Keratinocyte (primary cell): Measurements from ENCODE around the gene MRPS5. TPM values are rescaled to one million over a fixed set of nuclear protein-coding genes. Genes with fewer than 3 reads are reported as not detected.

Experiments
- DNase-seq: peaks from one replicate; pipeline ENCODE4 v3.0.0-alpha.2; 2011; ENCODE audit warnings: low read depth, missing footprints, low spot score
- FAIRE-seq: peaks from 2 replicates; lab custom pipeline; 2011; peaks lifted over from hg19 to GRCh38; lab: Jason Lieb, UNC
- H2AFZ ChIP-seq: 2 replicates; pipeline ENCODE4 v1.6.0; 2012; ENCODE audit warnings: low read length, control low read depth, inconsistent platforms; ENCODE audit not compliant: control insufficient read depth
- H3K27ac ChIP-seq: 2 replicates; pipeline ENCODE4 v1.5.1; 2011; ENCODE audit warnings: low read length; ENCODE audit not compliant: control insufficient read depth, insufficient read depth
- H3K27me3 ChIP-seq: 3 replicates; pipeline ENCODE4 v1.6.0; 2011; ENCODE audit warnings: low read length; ENCODE audit not compliant: control insufficient read depth, insufficient read depth; ENCODE audit errors: extremely low read depth
- H3K36me3 ChIP-seq, 2 experiments: 2 replicates in 1 of 2; 3 replicates in 1 of 2; pipeline ENCODE4 v1.5.1; 2011; ENCODE audit warnings: low read length in 2 of 2, mild to moderate bottlenecking in 1 of 2; ENCODE audit not compliant: control insufficient read depth in 2 of 2, insufficient read depth in 2 of 2; ENCODE audit errors: extremely low read depth in 1 of 2
- H3K4me1 ChIP-seq: 3 replicates; pipeline ENCODE4 v1.5.1; 2011; ENCODE audit warnings: low read length; ENCODE audit not compliant: control insufficient read depth, insufficient read depth; ENCODE audit errors: extremely low read depth
- H3K4me2 ChIP-seq: 3 replicates; pipeline ENCODE4 v1.6.0; 2011; ENCODE audit warnings: low read depth, low read length; ENCODE audit not compliant: control insufficient read depth, insufficient read depth; ENCODE audit errors: extremely low read depth
- H3K4me3 ChIP-seq, 3 experiments: fragments of 200-600 bp in 1 of 3; sonication (generic) in 1 of 3; 2 replicates in 2 of 3; 3 replicates in 1 of 3; pipeline ENCODE4 v1.5.1; 2011 to 2016; ENCODE audit warnings: low read length in 3 of 3, mild to moderate bottlenecking in 3 of 3, control low read depth in 2 of 3, inconsistent platforms in 1 of 3, low read depth in 1 of 3, mixed read lengths in 1 of 3, mixed run types in 1 of 3, moderate library complexity in 1 of 3; ENCODE audit not compliant: control insufficient read depth in 2 of 3, insufficient read depth in 2 of 3; ENCODE audit errors: extremely low read depth in 1 of 3
- H3K79me2 ChIP-seq: 2 replicates; pipeline ENCODE4 v1.6.0; 2012; ENCODE audit warnings: low read length; ENCODE audit not compliant: control insufficient read depth, insufficient read depth
- H3K9ac ChIP-seq: 3 replicates; pipeline ENCODE4 v1.6.0; 2011; ENCODE audit warnings: low read length; ENCODE audit not compliant: control insufficient read depth, insufficient read depth; ENCODE audit errors: extremely low read depth
- H3K9me1 ChIP-seq: 3 replicates; pipeline ENCODE4 v1.6.0; 2011; ENCODE audit warnings: low read length; ENCODE audit not compliant: control insufficient read depth, insufficient read depth; ENCODE audit errors: extremely low read depth
- H3K9me3 ChIP-seq: 2 replicates; pipeline ENCODE4 v1.5.1; 2012; ENCODE audit warnings: low read depth, low read length; ENCODE audit not compliant: control insufficient read depth
- H4K20me1 ChIP-seq: 3 replicates; pipeline ENCODE4 v1.6.0; 2011; ENCODE audit warnings: low read length; ENCODE audit not compliant: control insufficient read depth, insufficient read depth; ENCODE audit errors: extremely low read depth
- EZH2 ChIP-seq: IDR thresholded peaks from one replicate; pipeline ENCODE4 v1.6.1; 2012; ENCODE audit warnings: inconsistent platforms, mild to moderate bottlenecking, low read length, moderate library complexity
- dilution Hi-C: fragments of 300-500 bp; cut with MboI; formaldehyde crosslinking; loops from one replicate; pipeline ENCODE4 v1.7.0; 2020; ENCODE audit warnings: low sequenced_read_pairs; ENCODE audit not compliant: extremely low pct_ligation_motif_present
- polyA plus RNA-seq, 5 experiments: library from polyadenylated mRNA; depleted of rRNA in 3 of 5; stranded (reverse) in 3 of 5; stranded (forward) in 1 of 5; unstranded in 1 of 5; fragments of >200 nt; gene quantifications; 1 replicate in 1 of 5; 2 replicates in 3 of 5; 3 replicates in 1 of 5; pipeline versions ENCODE4 v1.2.1 to v1.2.3, GENCODE V29; 2011 to 2012; ENCODE audit warnings: missing spikeins in 2 of 5, low read depth in 1 of 5, low replicate concordance in 1 of 5
- TF ChIP-seq, protein P1 (sequence below), 3 experiments: IDR thresholded peaks in 1 of 3; conservative IDR thresholded peaks in 1 of 3; optimal IDR thresholded peaks in 1 of 3; 2 replicates in 2 of 3; 3 replicates in 1 of 3; pipeline versions ENCODE3 to v1.5.1; 2011; ENCODE audit warnings: low read length in 3 of 3, mild to moderate bottlenecking in 3 of 3, moderate library complexity in 2 of 3, control low read depth in 1 of 3, inconsistent platforms in 1 of 3; ENCODE audit not compliant: insufficient read depth in 2 of 3; ENCODE audit errors: extremely low read depth in 1 of 3

Gene MRPS5
- polyA plus RNA-seq, 1 donor (not counting 4 experiments of a cell fraction or from before 2014, with no cell fraction given): 64.9 TPM

DNA sequence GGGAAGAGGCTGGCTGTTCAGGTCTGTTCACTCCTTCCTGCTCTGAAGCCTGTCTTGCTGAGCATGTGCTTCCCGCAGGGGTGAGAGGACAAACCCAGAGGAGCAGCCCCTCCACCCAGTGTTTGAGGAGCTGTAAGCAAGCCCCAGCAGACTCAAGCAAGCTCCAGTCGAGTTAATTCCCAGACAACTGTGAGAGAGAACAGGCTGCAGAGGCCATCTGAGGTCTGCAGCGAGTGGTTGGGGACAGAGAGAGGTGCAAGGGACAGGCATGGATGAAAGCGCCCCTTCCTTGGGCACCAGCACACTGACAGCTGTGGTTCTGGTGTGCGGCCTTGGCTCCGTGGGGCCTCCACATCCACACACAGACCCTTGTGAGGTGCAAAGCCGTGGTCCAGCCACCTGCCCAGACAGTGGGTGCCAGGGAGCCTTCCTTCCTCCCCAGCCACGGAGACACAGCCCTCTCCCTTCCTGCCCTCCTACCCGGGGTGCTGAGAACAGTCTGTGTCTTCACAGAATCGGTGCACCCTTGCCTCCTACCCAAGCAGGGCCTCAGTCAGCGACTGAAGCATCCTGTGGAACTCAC, 59.9 kb downstream of the MRPS5 start:
- no peak for DNase-seq
- dilution Hi-C loops: no loop called here
- Histone ChIP-seq H3K4me2 (no peak overlapping the region), H3K79me2 (no peaks in the 10 kb centered on the region), H3K27ac (no peak overlapping the region), H3K4me3 (no peak overlapping the region), H3K36me3 (no peaks in the 10 kb centered on the region), H3K9me1 (no peaks in the 10 kb centered on the region), H4K20me1 (no peaks in the 10 kb centered on the region), H3K27me3 (no peaks in the 10 kb centered on the region), H2AFZ (no peak overlapping the region), H3K9ac (no peak overlapping the region), H3K4me1 (peaks cover 3% of the 10 kb centered on the region), H3K9me3 (no peaks in the 10 kb centered on the region)
- FAIRE-seq: no peak
- no peak for TF ChIP-seq EZH2
- TF ChIP-seq, protein P1, sequence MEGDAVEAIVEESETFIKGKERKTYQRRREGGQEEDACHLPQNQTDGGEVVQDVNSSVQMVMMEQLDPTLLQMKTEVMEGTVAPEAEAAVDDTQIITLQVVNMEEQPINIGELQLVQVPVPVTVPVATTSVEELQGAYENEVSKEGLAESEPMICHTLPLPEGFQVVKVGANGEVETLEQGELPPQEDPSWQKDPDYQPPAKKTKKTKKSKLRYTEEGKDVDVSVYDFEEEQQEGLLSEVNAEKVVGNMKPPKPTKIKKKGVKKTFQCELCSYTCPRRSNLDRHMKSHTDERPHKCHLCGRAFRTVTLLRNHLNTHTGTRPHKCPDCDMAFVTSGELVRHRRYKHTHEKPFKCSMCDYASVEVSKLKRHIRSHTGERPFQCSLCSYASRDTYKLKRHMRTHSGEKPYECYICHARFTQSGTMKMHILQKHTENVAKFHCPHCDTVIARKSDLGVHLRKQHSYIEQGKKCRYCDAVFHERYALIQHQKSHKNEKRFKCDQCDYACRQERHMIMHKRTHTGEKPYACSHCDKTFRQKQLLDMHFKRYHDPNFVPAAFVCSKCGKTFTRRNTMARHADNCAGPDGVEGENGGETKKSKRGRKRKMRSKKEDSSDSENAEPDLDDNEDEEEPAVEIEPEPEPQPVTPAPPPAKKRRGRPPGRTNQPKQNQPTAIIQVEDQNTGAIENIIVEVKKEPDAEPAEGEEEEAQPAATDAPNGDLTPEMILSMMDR (optimal IDR thresholded peaks at IDR 0.05 in 1 of 3, IDR thresholded peaks at IDR 0.05 in 1 of 3, conservative IDR thresholded peaks at IDR 0.05 in 1 of 3; ENCODE audit: extremely low read depth in 1 of 3, insufficient read depth in 2 of 3, low read length in 3 of 3): no peak

DNA sequence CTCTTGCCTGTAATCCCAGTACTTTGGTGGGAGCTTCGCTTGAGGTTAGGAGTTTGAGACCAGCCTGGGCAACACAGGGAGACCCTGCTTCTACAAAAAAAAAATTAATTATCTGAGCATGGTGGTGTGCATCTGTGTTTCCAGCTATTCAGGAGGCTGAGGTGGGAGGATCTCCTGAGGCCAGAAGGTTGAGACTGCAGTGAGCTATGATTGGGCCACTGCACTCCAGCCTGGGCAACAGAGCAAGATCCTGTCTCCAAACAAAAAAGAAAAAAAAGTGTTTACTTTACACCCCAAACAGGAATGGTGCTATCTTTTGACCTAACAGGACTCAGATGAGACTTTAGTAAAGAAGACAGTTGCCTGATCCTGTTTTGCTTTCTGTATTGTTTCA, 60.5 kb downstream of the MRPS5 start:
- TF ChIP-seq EZH2: no peak
- TF ChIP-seq, protein P1 (optimal IDR thresholded peaks at IDR 0.05 in 1 of 3, IDR thresholded peaks at IDR 0.05 in 1 of 3, conservative IDR thresholded peaks at IDR 0.05 in 1 of 3; ENCODE audit: extremely low read depth in 1 of 3, insufficient read depth in 2 of 3, low read length in 3 of 3): no peak
- dilution Hi-C loops: no loop called here
- H3K9ac ChIP-seq: no peak overlapping the region
- H4K20me1 ChIP-seq: no peaks in the 10 kb centered on the region
- no peak overlapping the region for H3K4me3 ChIP-seq
- H3K4me1 ChIP-seq: peaks cover 3% of the 10 kb centered on the region
- DNase-seq: no peak
- no peaks in the 10 kb centered on the region for H3K79me2 ChIP-seq
- no peaks in the 10 kb centered on the region for H3K9me1 ChIP-seq
- H2AFZ ChIP-seq: no peak overlapping the region
- H3K36me3 ChIP-seq: no peaks in the 10 kb centered on the region
- no peak for FAIRE-seq
- H3K27me3 ChIP-seq: no peaks in the 10 kb centered on the region
- no peak overlapping the region for H3K4me2 ChIP-seq
- H3K9me3 ChIP-seq: no peaks in the 10 kb centered on the region
- no peak overlapping the region for H3K27ac ChIP-seq
